ENCODE results near the gene TPGS2.
"Not testable (repeated sequence)": the region's sequence is repeated elsewhere in the genome, so short reads cannot be mapped to it uniquely, and the experiment has no call there.

Gene TPGS2

DNA sequence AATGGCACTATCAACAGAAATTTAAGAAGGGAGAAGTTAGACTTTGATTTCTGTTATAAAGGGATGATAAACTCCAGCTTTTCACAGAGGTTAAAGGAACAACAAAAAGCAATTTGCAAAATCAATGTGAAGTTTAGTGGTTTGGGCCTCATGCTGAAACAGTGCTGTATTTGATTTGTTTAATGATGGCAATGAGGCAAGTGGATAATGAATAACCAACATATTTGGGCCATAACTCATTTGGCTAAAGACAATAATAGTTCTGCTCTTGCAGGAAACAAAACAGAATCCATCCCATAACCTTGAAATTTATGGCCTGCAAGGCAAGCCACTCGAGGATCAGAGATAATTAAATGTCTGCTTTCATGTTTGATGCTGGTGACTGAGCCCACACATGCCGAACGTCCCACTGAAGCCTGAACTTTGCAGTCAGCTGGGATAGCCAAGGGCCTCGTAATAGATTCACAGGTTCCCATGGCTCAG is 56.5 kb downstream of the TPGS2 start:
- no peak for DNase-seq

DNA sequence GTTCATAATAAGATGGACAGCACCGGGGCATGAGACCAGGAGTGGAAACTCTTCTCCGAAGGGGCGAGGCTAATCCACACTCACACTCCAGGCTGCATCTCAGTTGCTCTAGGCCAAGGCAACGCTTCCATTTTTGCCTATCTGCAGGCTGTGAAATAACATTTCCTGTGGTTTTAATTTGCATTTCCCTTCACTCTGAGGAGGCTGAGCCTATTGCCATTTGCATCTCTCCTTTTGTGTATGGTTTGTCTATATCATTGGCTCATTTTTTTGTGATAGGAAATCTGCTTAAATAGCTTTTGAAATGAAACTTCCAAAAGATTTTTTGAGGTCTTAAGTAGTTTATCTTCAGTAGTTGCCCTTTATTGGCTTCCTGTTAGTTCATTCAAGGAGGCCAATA is 57.6 kb downstream of the TPGS2 start:
- no peak for DNase-seq

- no peak for DNase-seq
Measured at GRCh38 chr18:36770315-36770946, 58.4 kb downstream of the TPGS2 start.

GRCh38 chr18:36769611-36770314 is 59.0 kb downstream of the TPGS2 start:
- no peak for DNase-seq

DNA sequence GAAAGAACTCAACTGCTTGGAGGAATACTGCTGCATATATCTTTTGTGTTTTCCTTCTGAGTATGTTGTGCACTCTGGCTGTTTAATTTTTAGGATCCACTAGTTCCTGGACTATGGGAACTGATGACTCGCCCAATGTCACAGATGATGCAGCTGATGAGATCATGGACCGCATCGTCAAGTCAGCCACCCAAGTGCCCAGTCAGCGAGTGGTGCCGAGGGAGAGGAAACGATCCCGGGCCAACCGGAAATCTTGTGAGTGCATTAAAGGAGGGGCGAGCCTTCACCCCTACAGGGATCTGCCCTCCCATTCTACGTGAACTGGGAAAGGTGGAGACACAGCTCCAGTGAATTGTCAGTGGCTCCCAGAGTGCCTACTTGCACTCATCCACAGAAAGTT is 59.6 kb downstream of the TPGS2 start:
- no peak for DNase-seq

DNA sequence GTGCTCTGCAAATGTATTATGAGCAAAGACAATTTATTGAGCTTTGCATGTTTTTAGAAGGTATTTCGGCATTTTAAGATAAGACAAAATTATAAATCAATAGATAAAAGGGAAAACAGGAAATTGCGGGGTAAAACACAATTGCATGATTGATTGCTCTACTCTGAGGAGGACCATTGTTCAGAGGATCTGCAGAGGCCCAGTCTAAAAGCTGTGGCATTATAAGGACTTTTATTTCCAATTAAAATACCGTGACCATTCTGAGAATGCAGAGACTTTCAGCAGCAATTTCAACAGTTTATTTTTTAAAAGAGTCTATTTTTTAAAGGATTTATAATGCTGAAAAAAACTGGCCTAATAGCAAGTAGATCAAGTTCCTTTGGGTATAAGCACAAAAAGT is 62.0 kb downstream of the TPGS2 start:
- no peak for DNase-seq

DNA sequence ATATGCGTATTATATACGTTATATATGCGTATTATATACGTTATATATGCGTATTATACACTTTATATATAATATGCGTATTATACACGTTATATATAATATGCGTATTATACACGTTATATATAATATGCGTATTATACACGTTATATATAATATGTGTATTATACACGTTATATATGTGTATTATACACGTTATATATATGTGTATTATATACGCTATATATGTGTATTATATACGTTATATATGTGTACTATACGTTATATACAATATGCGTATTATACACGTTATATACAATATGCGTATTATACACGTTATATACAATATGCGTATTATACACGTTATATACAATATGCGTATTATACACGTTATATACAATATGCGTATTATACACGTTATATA is 65.8 kb downstream of the TPGS2 start:
- not testable (repeated sequence) for DNase-seq

- DNase-seq = no peak
Measured at GRCh38 chr18:36762074-36762473, 66.7 kb downstream of the TPGS2 start.

DNA sequence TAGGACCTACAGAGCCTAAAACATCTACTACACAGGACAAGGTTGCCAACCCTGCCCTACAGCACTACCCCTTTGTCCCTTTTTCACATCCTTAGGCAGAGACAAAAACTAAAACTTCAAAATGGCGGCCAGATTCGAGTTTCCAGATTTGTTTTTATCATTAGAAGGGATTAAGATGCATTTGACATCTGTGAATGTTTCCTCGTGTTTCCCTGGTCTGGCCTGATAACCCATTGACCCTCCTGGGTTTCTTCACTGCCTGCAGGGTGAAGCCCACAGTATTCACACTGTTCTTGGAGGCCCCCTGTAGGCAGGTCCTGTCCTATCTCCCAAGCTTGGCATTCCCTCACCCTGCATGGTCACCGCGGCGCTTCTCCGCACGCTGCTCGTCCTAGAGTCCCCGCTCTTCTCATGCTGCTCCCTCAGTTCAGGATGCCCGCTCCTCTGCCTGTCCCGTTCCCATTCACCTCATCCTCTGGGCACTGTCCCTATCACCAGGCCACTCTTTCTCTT is 67.6 kb downstream of the TPGS2 start:
- DNase-seq = no peak

DNA sequence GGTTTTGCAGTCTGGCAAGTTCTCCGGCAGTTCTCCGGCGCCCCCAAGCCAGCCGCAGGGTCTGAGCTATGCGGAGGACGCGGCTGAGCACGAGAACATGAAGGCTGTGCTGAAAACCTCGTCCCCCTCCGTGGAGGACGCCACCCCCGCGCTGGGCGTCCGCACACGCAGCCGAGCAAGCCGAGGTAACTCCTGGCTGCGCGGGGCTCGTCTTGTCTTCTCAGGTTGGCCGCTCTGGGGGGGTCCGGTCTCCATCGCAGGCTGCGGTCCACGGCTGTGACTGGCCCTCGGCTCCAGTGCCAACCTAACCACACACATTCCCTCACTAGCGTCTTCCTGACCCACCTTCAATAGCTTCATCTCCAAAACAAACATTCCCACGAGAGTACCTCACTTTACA is 68.2 kb downstream of the TPGS2 start:
- DNase-seq = no peak

DNA sequence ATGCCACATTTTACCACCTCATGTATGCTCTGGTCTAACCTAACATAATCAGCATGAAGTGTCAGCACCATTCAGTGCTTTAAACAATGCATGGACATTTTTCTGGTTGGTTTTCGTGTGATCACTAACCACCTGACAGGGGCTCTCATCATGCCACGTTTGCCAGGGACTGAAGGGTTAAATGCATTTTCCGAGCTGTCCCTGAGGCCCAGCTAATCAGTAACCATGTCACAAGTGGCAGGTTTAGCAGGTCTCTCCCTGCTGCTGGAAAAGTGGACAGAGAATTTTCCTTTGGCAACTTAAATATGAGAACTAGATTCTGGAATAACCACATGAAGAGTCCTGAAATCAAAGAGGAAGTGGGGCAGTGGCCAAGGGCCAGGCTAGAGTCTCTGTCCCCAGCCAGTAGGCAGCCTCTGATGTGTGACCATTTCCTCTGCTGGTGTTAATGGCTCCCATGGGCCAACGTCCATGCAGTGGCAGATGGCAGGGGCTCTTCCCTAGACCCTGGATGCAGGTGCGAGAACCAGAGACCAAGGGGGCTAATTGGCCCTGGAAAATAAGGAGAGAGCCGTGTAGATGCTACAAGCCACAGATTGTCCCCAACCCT is 69.5 kb downstream of the TPGS2 start:
- DNase-seq = no peak

DNA sequence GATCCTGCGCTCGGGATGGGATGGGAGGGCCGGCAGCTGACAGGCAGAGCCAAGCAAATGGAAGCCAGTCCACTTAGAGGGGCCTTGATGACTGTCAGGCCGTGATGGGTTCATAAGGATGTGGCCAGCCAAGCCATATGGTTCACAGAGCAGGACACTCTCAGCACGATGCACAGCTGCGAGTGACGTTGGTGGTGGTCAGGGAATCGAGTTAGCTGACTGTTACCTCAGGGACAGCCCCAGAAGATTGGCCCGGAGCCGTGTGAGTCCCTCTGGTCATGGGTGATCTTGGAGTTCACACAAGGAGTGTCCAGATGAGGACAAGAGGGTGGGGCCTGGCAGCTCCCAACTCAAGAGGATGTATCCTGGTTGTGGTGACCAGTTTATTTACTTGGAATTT is 70.2 kb downstream of the TPGS2 start:
- no peak for DNase-seq

GRCh38 chr18:36757991-36758390 is 70.8 kb downstream of the TPGS2 start:
- DNase-seq = no peak

GRCh38 chr18:36757081-36757480 is 71.7 kb downstream of the TPGS2 start:
- DNase-seq = no peak

DNA sequence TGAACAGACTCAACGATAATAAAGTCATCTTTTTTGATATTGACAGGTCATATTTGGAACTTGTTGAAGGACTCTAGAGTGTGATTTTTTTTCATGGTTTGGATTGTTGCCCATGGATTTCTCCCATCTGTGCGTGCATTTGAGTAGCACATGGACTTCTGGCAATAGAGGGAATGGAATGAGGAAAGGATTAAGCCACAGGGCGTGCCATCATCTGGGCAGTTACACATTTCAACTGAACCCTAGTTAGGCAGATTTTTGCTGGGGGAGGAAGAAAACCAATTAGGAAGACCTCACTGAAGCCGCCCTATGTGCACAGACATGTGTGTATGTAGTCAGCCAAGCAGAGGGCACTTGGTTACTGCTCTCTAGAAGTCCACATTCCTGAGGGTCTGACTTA is 72.6 kb downstream of the TPGS2 start:
- DNase-seq = no peak

DNA sequence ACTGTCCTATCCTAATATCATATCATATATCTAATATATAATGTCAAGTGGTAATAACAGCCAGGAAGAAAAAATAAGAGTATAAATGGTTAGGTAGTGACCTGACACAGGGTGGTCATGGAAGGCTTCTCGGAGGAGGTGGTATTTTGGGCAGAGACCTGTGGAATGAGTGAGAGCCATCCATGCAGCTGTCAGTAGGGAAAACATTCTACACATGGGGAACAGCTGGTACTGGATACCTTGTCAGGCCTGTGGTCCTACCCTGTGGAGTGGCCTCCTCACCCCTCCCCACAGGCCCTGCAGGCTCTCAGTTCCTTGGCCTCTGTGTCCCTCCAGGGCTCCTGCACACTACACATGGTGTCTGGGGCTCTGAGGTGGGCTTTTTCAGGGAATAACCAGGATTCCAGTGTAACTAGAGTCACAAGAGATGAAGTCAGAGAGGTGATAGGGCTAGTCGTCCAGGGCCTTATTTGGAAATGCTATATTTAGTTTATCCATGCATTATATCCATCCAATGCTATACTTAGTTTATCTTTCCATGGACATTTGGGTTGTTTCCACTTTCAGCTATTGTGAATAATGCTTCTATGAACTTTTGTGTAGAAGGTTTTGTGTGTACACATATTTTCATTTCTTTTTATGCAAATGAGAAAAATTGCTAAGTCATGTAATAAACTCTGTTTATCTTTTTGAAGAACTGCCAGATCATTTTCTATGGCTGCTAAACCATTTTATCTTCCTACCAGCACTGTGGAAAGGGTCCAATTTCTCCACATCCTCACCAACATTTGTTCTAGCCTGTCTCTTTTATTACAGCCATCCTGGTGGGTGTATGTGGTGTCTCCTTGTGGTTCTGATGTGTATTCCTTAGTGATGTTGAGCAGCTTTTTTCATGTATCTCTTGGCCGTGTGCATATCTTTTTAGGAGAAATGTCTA is 75.6 kb downstream of the TPGS2 start:
- DNase-seq = no peak

- no peak for DNase-seq
Measured at GRCh38 chr18:36745219-36745975, 83.4 kb downstream of the TPGS2 start.

DNA sequence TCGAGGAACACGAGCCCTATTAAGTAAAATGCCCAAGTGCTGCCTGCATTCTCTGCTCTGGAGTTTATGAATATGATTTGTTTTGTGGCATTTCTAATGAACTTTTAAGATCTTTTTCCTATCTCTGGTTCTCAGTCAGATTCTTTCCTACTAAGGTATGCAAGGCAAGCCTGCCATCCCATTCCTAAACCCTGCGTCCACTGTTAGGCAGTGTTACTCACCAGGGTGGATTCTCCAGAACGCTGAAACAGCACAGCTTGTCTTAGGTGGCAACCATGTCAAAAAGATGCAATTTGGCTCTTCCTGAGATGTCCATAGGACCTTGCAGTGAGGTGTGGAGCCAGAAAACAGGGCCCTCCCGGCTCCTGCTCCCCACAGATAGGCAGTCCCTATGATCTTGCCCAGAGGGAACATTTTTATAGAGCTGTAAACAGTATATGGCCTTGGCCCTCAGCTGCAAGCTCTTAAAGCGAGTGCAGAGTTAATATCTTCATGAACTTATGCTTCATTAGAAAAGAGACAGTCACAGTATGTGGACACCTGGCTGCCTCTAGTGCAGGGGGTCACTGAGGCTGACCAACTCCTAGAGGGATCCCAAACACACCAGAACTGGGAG is 84.4 kb downstream of the TPGS2 start:
- DNase-seq = no peak

Measured in activated naive CD4-positive, alpha-beta T cell (primary cell).